ENCODE results near the gene NUFIP1.
"Not testable (repeated sequence)": the region's sequence is repeated elsewhere in the genome, so short reads cannot be mapped to it uniquely, and the experiment has no call there.

NUFIP1 gene

DNA sequence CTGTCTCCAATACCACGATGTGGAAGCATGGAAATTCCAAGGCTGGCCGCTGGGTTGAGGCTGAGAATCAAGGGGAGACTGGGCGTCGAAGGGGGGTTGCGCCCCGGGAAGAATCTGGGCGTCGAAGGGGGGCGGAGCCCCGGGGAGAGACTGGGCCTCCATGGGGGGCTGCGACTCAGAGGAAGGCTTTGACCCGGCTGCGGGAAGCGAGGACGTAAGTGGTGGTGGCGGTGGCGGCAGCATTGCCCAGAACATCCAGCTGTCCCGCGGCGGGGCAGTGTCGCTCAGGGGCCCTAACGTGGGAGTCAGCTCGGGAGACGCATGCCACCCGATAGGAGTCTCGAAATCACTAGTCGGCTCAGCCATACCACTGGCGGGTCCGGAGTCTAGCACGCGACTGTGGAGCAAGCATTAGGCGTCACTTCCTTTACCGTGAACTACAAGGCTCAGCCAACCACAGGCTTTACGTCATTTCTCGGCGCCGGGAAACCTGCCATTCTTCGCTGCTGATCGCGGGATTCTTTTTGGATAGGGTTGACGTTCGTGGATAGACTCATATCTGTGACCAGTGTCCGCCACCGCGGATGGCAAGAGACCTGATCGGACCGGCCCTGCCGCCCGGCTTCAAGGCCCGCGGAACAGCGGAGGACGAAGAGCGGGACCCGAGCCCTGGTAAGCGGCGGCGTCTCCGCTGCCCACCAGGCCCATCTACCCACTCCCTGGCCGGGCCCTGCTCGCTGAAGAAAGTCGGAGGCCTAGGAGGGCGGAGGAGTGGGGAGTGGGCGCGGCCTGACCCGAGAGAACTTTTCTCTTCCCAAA lies at the start of gene NUFIP1, which contains the start of gene GPALPP1:
TSS of gene NUFIP1 (minus strand) at position 401 of the 819 bp plus-strand sequence. CDS start at position 366, 35 bp downstream.
TSS of gene GPALPP1 (plus strand) at position 468 of the 819 bp plus-strand sequence. CDS start at position 585, 117 bp downstream.
- peak; percentile 96 for DNase-seq (ENCODE audit: low spot score)

DNA sequence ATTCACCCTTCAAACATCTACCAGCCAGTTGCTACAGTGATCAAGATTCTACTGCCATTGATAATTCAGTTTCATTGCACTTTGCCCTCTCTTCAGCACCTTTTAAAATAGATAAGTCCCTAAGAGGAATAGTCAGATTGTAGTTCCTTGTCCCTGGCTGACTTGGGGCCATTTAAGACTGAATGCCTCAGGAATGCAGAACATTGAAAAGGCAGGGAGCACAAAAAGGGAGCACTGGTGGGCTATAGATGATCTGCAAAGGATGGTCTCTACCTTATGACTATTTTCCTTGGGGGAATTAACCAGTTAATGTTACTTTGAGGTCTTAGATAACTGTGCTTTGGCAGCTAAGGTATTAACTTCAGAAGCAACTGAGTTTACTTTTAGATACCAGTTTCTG lies 46.9 kb upstream of the NUFIP1 start:
- DNase-seq (ENCODE audit: low spot score), result no peak

DNA sequence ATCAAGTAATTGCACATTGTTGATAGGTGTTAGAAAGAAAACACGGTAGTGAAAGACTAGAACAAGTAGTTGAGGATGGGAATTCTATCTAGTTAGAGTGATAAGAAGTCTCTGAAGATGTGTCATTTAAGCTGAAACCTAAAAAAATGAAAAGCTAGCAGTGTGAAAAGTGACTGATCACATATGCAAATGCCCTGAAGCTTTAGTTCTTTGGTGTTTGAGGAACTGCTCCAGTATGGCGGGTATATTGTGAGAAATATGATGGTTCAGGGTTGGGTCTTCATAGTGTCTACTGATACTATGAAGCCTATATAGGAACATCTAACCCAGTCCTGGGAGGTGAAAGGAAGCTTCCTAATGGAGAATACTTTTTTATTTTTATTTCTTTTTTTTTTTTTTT lies 45.1 kb upstream of the NUFIP1 start:
- no peak for DNase-seq (ENCODE audit: low spot score)

DNA sequence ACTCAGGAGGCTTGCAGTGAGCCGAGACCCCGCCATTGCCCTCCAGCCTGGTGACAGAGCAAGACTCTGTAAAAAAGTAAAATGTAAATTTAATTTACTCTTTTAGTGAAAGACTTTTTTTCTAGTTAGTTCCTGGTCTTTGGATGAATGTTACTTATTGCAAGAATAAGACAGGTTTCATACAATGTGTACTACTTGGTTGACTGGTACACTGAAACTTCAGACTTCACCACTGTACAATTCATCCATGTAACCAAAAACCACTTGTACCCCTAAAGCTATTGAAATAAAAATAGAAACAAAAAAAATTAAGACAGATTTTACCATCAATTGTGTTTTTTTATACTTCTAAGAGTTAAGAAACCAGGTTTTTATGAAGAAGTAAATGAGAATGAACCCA lies 35.6 kb upstream of the NUFIP1 start:
- DNase-seq (ENCODE audit: low spot score), result no peak

DNA sequence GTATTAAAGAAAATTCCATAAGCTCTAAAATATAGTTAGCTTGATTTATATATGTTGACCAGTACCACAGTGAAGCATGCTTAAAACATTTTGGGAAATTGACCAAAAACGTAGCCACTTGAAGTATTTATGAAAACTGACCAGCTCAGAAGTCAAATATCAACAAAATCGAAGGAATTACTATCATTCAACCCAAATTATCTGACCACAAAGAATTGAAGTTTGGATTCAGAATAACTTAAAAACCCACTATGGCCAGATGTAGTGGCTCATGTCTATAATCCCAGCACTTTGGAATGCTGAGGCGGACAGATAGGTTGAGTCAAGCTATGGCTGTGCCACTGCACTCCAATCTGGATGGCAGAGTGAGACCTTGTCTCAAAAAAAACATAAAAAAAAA lies 32.0 kb upstream of the NUFIP1 start:
- DNase-seq (ENCODE audit: low spot score), result no peak

DNA sequence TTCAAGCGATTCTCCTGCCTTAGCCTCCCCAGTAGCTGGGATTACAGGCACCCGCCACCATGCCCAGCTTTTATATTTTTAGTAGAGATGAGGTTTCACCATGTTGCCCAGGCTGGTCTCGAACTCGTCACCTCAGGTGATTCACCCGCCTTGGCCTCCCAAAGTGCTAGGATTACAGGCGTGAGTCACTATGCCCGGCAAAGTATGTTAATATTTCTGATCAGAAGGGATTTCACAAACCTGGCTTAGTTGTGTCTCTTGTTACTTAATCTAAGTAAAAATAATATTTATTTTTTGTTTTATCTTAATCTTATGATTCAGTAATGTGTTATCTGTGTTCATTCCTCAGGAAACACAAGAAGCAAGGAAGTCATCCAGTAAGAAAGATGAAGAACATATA lies 30.7 kb upstream of the NUFIP1 start:
- DNase-seq (ENCODE audit: low spot score), result not testable (repeated sequence)

DNA sequence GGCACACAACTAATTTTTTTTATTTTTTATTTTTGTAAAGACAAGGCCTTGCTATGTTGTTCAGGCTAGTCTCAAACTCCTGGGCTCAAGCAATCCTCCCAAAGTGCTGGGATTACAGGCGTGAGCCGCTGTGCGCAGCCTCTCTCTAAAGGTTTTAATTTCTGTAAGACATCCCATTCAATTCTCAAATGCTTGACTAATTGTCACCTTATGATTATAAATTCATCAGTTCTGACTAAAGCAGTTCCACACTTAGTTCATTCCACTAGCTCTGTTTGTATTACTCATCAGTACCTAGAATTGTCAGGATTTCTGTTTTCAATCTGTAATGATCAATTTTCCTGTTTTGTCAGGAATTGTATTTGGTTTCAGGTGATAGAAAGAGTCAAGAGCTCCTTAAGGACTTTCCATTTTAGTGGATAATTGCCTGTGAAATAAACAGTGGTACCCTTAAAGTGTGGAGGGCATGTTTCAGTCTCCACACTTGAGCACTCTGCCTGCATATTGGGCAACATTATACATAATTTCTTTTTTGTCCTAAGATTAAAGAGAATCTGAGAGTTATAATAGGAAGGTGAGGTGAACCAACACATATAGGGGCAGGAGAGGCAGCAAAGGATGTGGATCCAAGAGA lies 27.6 kb upstream of the NUFIP1 start:
- DNase-seq (ENCODE audit: low spot score), result no peak

DNA sequence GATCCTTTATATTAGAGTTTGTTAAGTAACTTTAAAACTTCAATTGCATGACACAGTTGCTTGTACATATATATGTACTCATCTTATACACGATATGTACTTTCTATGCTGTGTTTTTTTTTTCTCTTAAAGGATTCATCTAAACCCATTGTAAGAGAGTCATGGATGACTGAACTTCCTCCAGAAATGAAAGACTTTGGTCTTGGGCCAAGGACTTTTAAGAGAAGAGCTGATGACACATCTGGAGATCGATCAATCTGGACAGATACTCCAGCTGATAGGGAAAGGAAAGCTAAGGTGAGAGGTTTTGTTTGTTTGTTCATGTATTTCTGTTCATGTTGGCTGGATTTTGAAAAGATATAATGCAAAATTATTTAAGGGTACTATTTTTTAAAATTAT lies 26.0 kb upstream of the NUFIP1 start:
- DNase-seq (ENCODE audit: low spot score), result no peak

DNA sequence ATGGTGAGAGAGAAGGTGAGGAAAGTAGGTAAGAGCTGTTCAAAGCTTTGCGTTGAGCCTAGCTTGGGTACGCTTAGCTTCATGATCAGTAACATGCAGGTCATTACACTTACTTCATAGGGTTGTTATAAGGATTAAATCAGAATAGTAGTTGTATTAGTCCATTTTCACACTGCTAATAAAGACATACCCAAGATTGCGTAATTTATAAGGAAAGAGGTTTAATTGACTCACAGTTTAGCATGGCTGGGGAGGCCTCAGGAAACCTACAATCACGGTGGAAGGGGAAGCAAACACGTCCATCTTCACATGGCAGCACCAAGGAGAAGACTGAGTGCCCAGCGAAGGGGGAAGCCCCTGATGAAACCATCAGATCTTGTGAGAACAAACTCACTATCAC lies 21.9 kb upstream of the NUFIP1 start:
- DNase-seq (ENCODE audit: low spot score), result no peak

DNA sequence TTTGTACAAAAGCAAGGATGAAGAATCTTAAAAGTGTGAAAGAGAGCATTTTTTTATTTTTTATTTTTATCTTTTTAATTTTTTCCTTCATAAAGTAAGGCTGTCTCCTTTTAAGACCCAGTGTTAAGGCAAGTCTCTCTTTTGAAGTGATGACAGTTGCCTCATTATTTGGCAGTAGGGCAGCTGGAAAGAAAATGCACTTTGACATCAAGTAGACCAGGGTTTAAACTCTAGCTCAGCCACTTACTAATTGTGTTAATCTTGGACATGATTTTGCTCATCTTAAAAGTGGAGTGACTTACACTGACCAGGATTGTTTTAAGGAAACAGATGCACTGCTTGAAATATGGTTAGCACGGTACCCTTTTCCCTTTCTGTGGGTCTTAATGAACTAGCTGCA lies 18.6 kb upstream of the NUFIP1 start:
- DNase-seq (ENCODE audit: low spot score), result no peak

DNA sequence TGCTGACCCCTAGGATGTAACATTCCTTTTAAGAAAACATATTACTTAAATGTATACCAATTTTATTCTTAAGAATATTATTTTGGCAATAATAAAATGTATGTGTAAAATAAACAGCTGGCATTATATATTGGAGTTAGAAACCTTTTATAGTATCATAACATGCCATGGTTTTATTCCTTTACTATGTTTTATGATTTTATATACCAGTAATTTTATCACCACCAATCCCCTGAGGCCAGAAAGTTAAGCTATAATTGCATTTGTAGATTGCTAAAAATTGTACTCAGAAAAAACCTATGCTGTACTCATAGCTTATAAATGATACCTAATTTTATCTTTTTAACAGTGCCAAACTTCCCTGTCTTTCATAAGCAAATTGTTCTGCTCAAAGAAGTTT lies 18.0 kb upstream of the NUFIP1 start:
- no peak for DNase-seq (ENCODE audit: low spot score)

DNA sequence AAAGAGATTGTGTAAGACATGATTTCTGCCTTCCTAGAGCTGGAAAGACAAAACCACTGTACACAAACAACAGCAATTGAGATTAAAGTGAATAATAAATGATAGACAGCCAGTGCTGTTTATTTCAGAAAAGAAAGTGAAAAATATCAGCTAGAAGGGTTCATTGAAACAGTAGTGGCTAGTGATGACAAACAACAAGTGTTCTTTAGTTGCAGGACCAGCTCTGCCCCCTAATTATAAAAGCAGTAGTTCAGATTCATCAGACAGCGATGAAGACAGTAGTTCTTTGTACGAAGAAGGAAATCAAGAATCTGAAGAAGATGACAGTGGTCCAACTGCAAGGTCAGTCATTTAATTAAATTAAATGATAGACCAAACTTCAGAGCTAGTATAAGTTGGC lies 14.8 kb upstream of the NUFIP1 start:
- DNase-seq (ENCODE audit: low spot score), result peak; percentile 7

DNA sequence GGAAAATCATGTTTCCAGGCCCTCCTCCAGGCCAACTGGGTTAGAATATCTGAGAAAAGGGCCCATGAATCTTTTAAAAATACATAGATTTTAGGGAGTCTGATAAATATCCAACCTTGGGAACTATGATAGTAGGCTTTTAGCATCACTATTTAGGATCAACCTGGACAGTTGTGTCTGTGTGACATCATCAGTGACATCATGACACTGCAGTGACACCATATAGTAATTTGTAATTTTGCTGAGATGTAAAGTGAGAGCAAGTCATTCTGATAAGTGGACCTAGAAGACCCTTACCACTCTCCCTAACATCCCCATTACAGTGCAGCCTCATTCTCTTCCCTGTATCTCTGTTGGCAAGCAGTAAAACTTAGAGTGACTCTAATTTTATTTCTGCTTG lies 14.1 kb upstream of the NUFIP1 start:
- no peak for DNase-seq (ENCODE audit: low spot score)

DNA sequence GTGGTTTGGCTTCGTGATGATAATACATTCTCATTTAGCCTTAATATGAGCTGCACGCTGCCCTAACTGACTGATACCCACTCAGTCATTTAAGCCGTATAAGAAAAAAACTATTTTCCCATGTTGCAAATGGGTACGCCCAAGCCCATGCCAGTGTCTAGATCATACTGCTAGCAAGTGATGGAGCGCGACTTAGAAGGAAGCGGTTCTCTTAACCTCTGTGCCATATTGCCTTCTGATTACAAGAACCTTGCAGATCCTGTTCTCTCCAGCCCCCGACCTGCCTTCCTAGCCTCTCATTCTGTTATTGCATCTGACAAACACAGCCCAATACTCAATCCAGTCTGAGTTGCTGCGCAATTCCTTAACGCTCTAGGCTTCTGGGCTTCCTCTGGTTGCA lies 670 bp upstream of the NUFIP1 start:
- DNase-seq (ENCODE audit: low spot score), result no peak

DNA sequence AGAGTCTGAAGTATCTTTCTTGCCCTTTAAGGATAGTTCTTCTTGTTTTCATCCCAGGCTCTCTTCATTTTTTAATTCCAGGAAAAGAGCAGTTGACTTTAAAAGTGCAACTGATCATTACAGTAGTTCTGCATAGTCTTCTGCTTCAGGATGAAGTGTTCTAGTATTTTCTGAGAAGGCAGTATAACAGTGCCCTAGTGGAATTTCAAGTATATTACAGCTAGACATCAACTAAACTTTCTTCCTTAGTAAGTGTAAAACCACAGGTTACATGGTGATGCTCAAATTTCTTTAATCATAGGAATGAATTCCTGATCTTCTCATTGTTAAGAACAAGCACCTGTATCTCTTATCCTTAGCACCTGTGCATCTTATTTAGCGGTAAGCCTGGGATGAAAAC lies 10.9 kb downstream of the NUFIP1 start:
- no peak for DNase-seq (ENCODE audit: low spot score)

DNA sequence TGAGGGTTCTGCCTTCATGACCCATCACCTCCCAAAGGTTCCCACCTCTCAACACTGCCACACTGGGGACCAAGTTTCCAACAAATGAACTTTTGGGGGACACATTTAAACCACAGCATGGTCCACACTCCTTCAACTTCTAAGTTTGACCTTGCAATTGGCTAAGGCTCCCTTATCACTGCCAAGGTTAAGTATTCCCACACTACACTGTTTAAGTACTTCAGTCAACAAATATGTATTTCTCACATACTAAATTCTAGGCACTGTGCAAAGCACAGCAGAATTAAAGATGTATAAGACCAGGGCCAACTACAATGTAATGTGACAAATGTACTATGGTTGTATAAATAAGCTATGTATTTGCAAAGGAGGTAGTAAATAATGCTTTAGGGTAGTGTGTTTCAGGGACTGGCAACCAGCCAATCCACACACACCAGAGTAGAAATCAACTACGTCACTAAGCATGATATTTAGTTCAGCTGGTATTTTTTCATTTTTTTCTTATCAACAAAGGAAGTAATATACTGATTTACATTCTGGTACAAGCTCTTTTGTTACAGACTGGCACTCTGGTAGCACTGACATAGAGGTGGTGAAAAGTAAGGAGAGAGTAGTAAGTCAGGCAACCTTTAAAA lies 12.2 kb downstream of the NUFIP1 start:
- DNase-seq (ENCODE audit: low spot score), result no peak

DNA sequence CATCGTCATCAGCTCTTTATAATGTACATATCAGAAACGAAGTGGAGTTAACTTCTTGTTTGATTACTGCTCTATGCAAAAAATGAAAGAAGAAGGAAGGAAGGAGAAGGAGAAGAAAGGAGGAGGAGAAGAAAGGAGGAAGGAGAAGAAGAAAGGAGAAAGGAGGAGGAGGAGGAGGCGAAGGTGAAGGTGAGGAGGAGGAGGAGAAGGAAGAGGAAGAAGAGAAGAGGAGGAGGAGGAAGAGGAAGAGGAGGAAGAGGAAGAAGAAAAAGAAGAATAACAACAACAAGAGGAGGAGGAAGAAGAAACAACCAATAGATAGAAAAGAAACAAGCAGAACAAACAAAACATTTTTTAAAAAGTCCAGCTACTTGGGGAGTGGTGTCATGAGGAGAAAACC lies 13.1 kb downstream of the NUFIP1 start:
- no peak for DNase-seq (ENCODE audit: low spot score)

DNA sequence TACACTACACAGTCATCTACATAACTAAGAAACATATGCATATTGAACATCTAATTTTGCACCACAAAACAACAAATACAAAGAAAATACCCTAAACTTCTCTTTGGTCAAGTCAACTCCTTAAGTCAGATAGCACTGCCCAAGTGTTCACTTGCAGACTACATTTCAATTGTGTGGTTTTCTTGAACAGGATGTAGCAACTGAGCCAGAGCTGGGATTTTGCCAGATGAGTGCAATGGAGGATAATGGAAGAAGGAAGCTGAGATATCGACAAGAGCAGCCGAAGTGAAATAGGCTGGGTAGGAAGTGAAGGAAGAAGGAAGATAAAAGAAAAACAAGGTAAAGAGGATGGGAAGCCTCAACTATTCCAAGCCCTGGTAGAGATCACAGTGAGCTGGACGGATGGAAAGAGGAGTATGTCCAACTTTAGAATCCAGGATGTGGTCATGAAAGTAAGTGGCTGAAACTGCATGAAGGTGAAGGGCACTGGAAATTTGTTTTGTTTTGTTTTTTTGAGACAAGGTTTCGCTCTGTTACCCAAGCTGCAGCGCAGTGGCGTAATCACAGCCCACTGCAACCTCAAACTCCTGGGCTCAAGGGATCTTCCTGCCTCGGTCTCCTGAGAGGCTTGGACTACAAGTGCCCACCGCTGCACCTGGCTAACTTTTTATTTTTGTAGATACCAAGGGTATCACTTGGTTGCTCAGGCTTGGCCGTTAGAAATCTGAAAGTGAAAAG lies 15.0 kb downstream of the NUFIP1 start:
- DNase-seq (ENCODE audit: low spot score), result peak; percentile 43

DNA sequence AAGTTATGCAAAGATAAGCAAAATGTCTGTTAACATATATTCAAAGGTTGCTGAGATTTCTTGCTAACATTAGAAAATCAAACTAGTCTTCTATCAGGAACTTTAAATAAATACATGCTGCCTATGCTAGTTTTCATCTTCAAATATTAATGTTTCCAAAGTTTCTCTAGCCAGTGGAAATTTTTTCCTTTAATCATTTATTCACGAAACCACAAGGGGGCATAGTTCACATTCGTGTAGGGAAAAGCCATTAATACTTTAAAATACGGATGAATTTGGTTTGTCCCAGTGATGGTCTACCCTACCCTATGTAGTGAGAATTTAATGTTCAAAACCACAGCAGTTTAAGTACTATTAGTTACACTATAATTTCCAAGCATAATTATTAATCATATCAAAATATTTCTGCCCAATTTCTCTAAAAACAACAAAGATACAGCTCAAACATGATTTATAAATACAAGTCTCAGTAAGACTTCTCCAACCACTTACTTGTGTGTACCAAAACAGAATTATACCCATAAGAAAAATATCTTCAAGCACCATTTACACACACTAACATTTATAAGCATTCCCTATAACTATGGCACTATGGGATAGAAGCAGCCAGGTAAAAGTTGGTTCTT lies 16.2 kb downstream of the NUFIP1 start:
- peak; percentile 47 for DNase-seq (ENCODE audit: low spot score)

DNA sequence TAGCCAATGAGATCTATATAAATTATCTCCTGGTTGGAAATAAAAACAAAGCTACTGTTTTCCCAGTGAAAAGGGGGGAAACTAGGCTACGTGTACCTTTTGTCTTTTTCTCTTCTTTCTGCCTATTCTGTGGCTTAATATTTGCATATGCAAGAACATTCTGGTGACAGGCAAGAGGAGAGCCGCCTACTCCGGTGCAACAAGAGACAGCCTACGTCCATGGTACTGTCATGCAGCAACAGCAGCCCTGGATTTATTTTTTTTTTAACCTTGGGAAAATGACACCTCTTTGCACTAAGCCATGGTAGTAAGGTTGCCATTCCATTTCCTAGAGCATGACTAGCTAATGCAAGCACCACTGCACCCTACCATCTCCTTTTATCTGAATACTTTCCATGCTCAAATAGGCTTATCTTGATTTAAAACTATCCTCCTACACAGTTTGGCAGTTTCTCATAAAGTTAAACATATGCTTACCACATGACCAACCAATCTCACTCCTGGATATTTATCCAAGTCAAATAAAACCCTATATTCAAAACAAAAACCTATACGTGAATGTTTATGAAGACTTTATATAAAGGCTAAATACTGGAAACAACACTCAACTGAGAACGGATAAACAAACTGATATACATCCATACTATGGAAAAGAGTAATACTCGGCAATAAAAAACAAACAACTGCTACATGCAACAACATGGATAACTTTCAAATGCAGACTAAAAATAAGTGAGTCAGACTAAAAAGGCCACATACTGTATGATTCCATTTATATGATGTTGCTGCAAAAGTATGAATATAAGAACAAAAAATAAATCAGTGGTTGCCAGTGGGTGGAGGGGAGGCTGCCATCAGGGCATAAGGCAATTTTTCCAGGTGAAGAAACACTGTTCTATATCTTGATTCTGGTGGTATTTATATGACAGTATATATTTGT lies 17.3 kb downstream of the NUFIP1 start:
- DNase-seq (ENCODE audit: low spot score), result peak; percentile 52

Measured in Ammon's horn (tissue), 1 donor.